T-helper 1 cell treated with Interleukin-12 subunit alpha and Interleukin-12 subunit beta and Interleukin-4 antibody, amounts not matched to agents 30 μg/mL and 1 μg/mL, for 36 hours (primary cell): ENCODE results near the gene HTR1E.
"Not testable (repeated sequence)": the region's sequence is repeated elsewhere in the genome, so short reads cannot be mapped to it uniquely, and the experiment has no call there.

ENCODE experiments used
- H3K27ac Mint-ChIP-seq: one replicate; pipeline ENCODE4 v1.8.0; 2021; ENCODE audit warnings: mild to moderate bottlenecking, mixed read lengths
- H3K27me3 Mint-ChIP-seq: one replicate; pipeline ENCODE4 v1.8.0; 2021; ENCODE audit warnings: low read depth, mixed read lengths
- H3K36me3 Mint-ChIP-seq: one replicate; pipeline ENCODE4 v1.8.0; 2021; ENCODE audit warnings: low read depth, mixed read lengths
- H3K4me1 Mint-ChIP-seq: one replicate; pipeline ENCODE4 v1.8.0; 2021; ENCODE audit warnings: low read depth, mixed read lengths
- H3K4me3 Mint-ChIP-seq: one replicate; pipeline ENCODE4 v1.8.0; 2021; ENCODE audit warnings: mild to moderate bottlenecking, moderate library complexity, mixed read lengths
- H3K9me3 Mint-ChIP-seq: one replicate; pipeline ENCODE4 v1.8.0; 2021; ENCODE audit warnings: mixed read lengths

HTR1E gene

GRCh38 chr6:86937219-86938079 lies at the start of gene HTR1E:
Gene HTR1E (plus strand): TSS chr6:86937528. CDS start chr6:87015335, 77,807 bp downstream.
- H3K4me3 Mint-ChIP-seq, result no peak within 1 kb of the TSS
- no peaks in the 10 kb centered on the region for H3K4me1 Mint-ChIP-seq
- H3K36me3 Mint-ChIP-seq, result no peaks in the 10 kb centered on the region
- no peak within 1 kb of the TSS for H3K27ac Mint-ChIP-seq
- no peaks in the 10 kb centered on the region for H3K9me3 Mint-ChIP-seq
- peaks cover 46% of the 10 kb centered on the region for H3K27me3 Mint-ChIP-seq

- no peaks in the 10 kb centered on the region for H3K36me3 Mint-ChIP-seq
- no peaks in the 10 kb centered on the region for H3K27me3 Mint-ChIP-seq
- H3K27ac Mint-ChIP-seq, result no peak overlapping the region
- no peaks in the 10 kb centered on the region for H3K9me3 Mint-ChIP-seq
- no peak overlapping the region for H3K4me3 Mint-ChIP-seq
- no peaks in the 10 kb centered on the region for H3K4me1 Mint-ChIP-seq
These were observed 49.0 kb upstream of the HTR1E start for GRCh38 chr6:86888301-86888700.

GRCh38 chr6:86897265-86897664 lies 40.1 kb upstream of the HTR1E start:
- H3K27me3 Mint-ChIP-seq, H3K4me3 Mint-ChIP-seq, H3K4me1 Mint-ChIP-seq, H3K27ac Mint-ChIP-seq, H3K36me3 Mint-ChIP-seq: not testable (repeated sequence)
- H3K9me3 Mint-ChIP-seq, result peaks cover 13% of the 10 kb centered on the region

- Mint-ChIP-seq H3K4me1 (no peaks in the 10 kb centered on the region), H3K27me3 (no peaks in the 10 kb centered on the region), H3K36me3 (no peaks in the 10 kb centered on the region), H3K4me3 (no peak overlapping the region), H3K27ac (no peak overlapping the region), H3K9me3 (no peaks in the 10 kb centered on the region)
These were observed 23.5 kb upstream of the HTR1E start for GRCh38 chr6:86913795-86914194.

GRCh38 chr6:86916393-86916792 lies 20.9 kb upstream of the HTR1E start:
- H3K27me3 Mint-ChIP-seq, result no peaks in the 10 kb centered on the region
- no peaks in the 10 kb centered on the region for H3K36me3 Mint-ChIP-seq
- H3K27ac Mint-ChIP-seq, result no peak overlapping the region
- no peak overlapping the region for H3K4me3 Mint-ChIP-seq
- H3K9me3 Mint-ChIP-seq, result no peaks in the 10 kb centered on the region
- no peaks in the 10 kb centered on the region for H3K4me1 Mint-ChIP-seq

- not testable (repeated sequence) for H3K4me1 Mint-ChIP-seq, H3K27me3 Mint-ChIP-seq, H3K27ac Mint-ChIP-seq, H3K4me3 Mint-ChIP-seq, H3K9me3 Mint-ChIP-seq, H3K36me3 Mint-ChIP-seq
These were observed 10.2 kb upstream of the HTR1E start for GRCh38 chr6:86927138-86927537.

- not testable (repeated sequence) for H3K9me3 Mint-ChIP-seq, H3K27me3 Mint-ChIP-seq, H3K27ac Mint-ChIP-seq, H3K36me3 Mint-ChIP-seq, H3K4me1 Mint-ChIP-seq, H3K4me3 Mint-ChIP-seq
These were observed 9.5 kb upstream of the HTR1E start for GRCh38 chr6:86927859-86928258.

- H3K4me1 Mint-ChIP-seq, result no peaks in the 10 kb centered on the region
- H3K36me3 Mint-ChIP-seq, result no peaks in the 10 kb centered on the region
- H3K9me3 Mint-ChIP-seq, result no peaks in the 10 kb centered on the region
- H3K27ac Mint-ChIP-seq, result no peak overlapping the region
- peaks cover 33% of the 10 kb centered on the region for H3K27me3 Mint-ChIP-seq
- no peak overlapping the region for H3K4me3 Mint-ChIP-seq
These were observed 3.0 kb upstream of the HTR1E start for GRCh38 chr6:86934365-86934764.

GRCh38 chr6:86936834-86937218 lies 502 bp upstream of the HTR1E start:
- H3K36me3 Mint-ChIP-seq, result no peaks in the 10 kb centered on the region
- H3K27me3 Mint-ChIP-seq, result peaks cover 46% of the 10 kb centered on the region
- H3K4me1 Mint-ChIP-seq, result no peaks in the 10 kb centered on the region
- H3K9me3 Mint-ChIP-seq, result no peaks in the 10 kb centered on the region
- H3K4me3 Mint-ChIP-seq, result no peak overlapping the region
- H3K27ac Mint-ChIP-seq, result no peak overlapping the region

GRCh38 chr6:86938814-86939213 lies 1.5 kb downstream of the HTR1E start:
- Mint-ChIP-seq H3K27me3 (peaks cover 43% of the 10 kb centered on the region), H3K9me3 (no peaks in the 10 kb centered on the region), H3K36me3 (no peaks in the 10 kb centered on the region), H3K4me3 (no peak overlapping the region), H3K27ac (no peak overlapping the region), H3K4me1 (no peaks in the 10 kb centered on the region)

- no peak overlapping the region for H3K4me3 Mint-ChIP-seq
- no peaks in the 10 kb centered on the region for H3K36me3 Mint-ChIP-seq
- H3K27ac Mint-ChIP-seq, result no peak overlapping the region
- H3K27me3 Mint-ChIP-seq, result peaks cover 35% of the 10 kb centered on the region
- no peaks in the 10 kb centered on the region for H3K9me3 Mint-ChIP-seq
- no peaks in the 10 kb centered on the region for H3K4me1 Mint-ChIP-seq
These were observed 4.1 kb downstream of the HTR1E start for GRCh38 chr6:86941461-86941860.

GRCh38 chr6:86942769-86943516 lies 5.6 kb downstream of the HTR1E start:
- Mint-ChIP-seq H3K27me3 (peaks cover 21% of the 10 kb centered on the region), H3K27ac (no peak overlapping the region), H3K4me1 (no peaks in the 10 kb centered on the region), H3K9me3 (no peaks in the 10 kb centered on the region), H3K4me3 (no peak overlapping the region), H3K36me3 (no peaks in the 10 kb centered on the region)

- peaks cover 13% of the 10 kb centered on the region for H3K27me3 Mint-ChIP-seq
These were observed 6.6 kb downstream of the HTR1E start for GRCh38 chr6:86943819-86944407.

GRCh38 chr6:86949771-86950170 lies 12.4 kb downstream of the HTR1E start:
- H3K27ac Mint-ChIP-seq, result no peak overlapping the region

More at GRCh38 chr6:86943819-86944407, 6.6 kb downstream of the HTR1E start:
- Mint-ChIP-seq H3K27ac (no peak overlapping the region), H3K9me3 (no peaks in the 10 kb centered on the region), H3K36me3 (no peaks in the 10 kb centered on the region), H3K4me3 (no peak overlapping the region), H3K4me1 (no peaks in the 10 kb centered on the region)

GRCh38 chr6:86952991-86953390 lies 15.7 kb downstream of the HTR1E start:
- no peaks in the 10 kb centered on the region for H3K36me3 Mint-ChIP-seq
- H3K4me3 Mint-ChIP-seq, result no peak overlapping the region
- no peaks in the 10 kb centered on the region for H3K4me1 Mint-ChIP-seq
- H3K27ac Mint-ChIP-seq, result no peak overlapping the region
- no peaks in the 10 kb centered on the region for H3K27me3 Mint-ChIP-seq
- no peaks in the 10 kb centered on the region for H3K9me3 Mint-ChIP-seq

More at GRCh38 chr6:86949771-86950170, 12.4 kb downstream of the HTR1E start:
- no peaks in the 10 kb centered on the region for H3K9me3 Mint-ChIP-seq
- H3K4me3 Mint-ChIP-seq, result no peak overlapping the region
- no peaks in the 10 kb centered on the region for H3K4me1 Mint-ChIP-seq
- no peaks in the 10 kb centered on the region for H3K27me3 Mint-ChIP-seq
- H3K36me3 Mint-ChIP-seq, result no peaks in the 10 kb centered on the region
